22Rv1 (cell line): Measurements from ENCODE around the gene DNAH3.
"Not testable (repeated sequence)": the region's sequence is repeated elsewhere in the genome, so short reads cannot be mapped to it uniquely, and the experiment has no call there.

Experiments
- H3K27ac ChIP-seq: fragments of 450-650 bp; 2 replicates; pipeline ENCODE4 v1.5.1; 2017
- CTCF ChIP-seq: fragments of 450-650 bp; IDR thresholded peaks from 2 replicates; pipeline ENCODE4 v1.5.1; 2017; ENCODE audit warnings: mild to moderate bottlenecking
- ZFX ChIP-seq: fragments of 450-650 bp; IDR thresholded peaks from 2 replicates; pipeline ENCODE4 v1.6.1; 2017; ENCODE audit warnings: antibody characterized with exemption, borderline replicate concordance

The DNAH3 gene

GRCh38 chr16:20976576-20976975 is 174.1 kb downstream of the DNAH3 start:
- TF ChIP-seq CTCF, result no peak
- no peak for TF ChIP-seq ZFX
- no peak overlapping the region for H3K27ac ChIP-seq

GRCh38 chr16:20973201-20973600 is 177.4 kb downstream of the DNAH3 start:
- H3K27ac ChIP-seq, result not testable (repeated sequence)

- no peak overlapping the region for H3K27ac ChIP-seq
- TF ChIP-seq ZFX, result no peak
- no peak for TF ChIP-seq CTCF
Measured at GRCh38 chr16:20971401-20971800, 179.2 kb downstream of the DNAH3 start.

- no peak overlapping the region for H3K27ac ChIP-seq
- TF ChIP-seq CTCF (no peak), ZFX (no peak)
Measured at GRCh38 chr16:20969386-20969785, 181.3 kb downstream of the DNAH3 start.

- TF ChIP-seq CTCF (no peak), ZFX (no peak)
- H3K27ac ChIP-seq, result no peak overlapping the region
Measured at GRCh38 chr16:20968765-20969164, 181.9 kb downstream of the DNAH3 start.

- TF ChIP-seq CTCF, result no peak
- no peak for TF ChIP-seq ZFX
- no peak overlapping the region for H3K27ac ChIP-seq
Measured at GRCh38 chr16:20960899-20961298, 189.7 kb downstream of the DNAH3 start.

GRCh38 chr16:20957153-20957552 is 193.5 kb downstream of the DNAH3 start:
- H3K27ac ChIP-seq, result no peak overlapping the region
- TF ChIP-seq ZFX, result no peak
- no peak for TF ChIP-seq CTCF

- TF ChIP-seq ZFX (no peak), CTCF (no peak)
- H3K27ac ChIP-seq, result no peak overlapping the region
Measured at GRCh38 chr16:20956319-20956718, 194.3 kb downstream of the DNAH3 start.
